ENCODE measurements around the gene ARID1B.

DNA sequence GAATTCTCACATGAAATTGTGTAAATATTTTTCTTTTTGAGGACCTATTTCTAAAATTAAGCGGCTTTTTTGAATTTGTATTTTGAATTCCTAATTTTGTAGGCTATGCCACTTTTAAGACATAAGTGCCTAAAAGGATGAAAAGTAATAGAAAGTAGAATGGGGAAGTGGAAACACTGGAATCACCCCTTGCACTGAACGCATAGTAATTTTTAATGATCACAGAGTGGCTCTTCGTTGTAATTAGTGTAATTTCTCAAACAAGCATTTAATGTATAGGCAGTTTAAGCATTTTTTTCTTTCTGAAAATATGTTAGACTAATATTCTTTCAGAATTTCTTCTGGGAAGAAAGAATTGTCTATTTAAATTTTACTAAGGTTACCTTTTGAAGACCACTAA lies 73.2 kb downstream of the ARID1B start:
- TF ChIP-seq, protein P1, sequence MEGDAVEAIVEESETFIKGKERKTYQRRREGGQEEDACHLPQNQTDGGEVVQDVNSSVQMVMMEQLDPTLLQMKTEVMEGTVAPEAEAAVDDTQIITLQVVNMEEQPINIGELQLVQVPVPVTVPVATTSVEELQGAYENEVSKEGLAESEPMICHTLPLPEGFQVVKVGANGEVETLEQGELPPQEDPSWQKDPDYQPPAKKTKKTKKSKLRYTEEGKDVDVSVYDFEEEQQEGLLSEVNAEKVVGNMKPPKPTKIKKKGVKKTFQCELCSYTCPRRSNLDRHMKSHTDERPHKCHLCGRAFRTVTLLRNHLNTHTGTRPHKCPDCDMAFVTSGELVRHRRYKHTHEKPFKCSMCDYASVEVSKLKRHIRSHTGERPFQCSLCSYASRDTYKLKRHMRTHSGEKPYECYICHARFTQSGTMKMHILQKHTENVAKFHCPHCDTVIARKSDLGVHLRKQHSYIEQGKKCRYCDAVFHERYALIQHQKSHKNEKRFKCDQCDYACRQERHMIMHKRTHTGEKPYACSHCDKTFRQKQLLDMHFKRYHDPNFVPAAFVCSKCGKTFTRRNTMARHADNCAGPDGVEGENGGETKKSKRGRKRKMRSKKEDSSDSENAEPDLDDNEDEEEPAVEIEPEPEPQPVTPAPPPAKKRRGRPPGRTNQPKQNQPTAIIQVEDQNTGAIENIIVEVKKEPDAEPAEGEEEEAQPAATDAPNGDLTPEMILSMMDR (conservative IDR thresholded peaks at IDR 0.05) = no peak
- no peak for TF ChIP-seq ZFX (IDR thresholded peaks at IDR 0.05)
